Measurements from ENCODE around the gene TBC1D14. TPM values are rescaled to one million over a fixed set of nuclear protein-coding genes. Genes with fewer than 3 reads are reported as not detected.

TBC1D14 gene
- total and polyA plus RNA-seq, 9 of the 15 experiments (the other 6 are each of a cell fraction or from before 2014, with no cell fraction given) = 2.1 to 59.6 (median 44.8) TPM

GRCh38 chr4:6925357-6925836 lies 15.8 kb downstream of the TBC1D14 start (continued):
- TF ChIP-seq ZNF175 (CRISPR knock-in tag; IDR thresholded peaks at IDR 0.05; ENCODE audit: low read depth) = no peak
- TF ChIP-seq GATAD2A (IDR thresholded peaks at IDR 0.05) = no peak
- TF ChIP-seq, protein P1, sequence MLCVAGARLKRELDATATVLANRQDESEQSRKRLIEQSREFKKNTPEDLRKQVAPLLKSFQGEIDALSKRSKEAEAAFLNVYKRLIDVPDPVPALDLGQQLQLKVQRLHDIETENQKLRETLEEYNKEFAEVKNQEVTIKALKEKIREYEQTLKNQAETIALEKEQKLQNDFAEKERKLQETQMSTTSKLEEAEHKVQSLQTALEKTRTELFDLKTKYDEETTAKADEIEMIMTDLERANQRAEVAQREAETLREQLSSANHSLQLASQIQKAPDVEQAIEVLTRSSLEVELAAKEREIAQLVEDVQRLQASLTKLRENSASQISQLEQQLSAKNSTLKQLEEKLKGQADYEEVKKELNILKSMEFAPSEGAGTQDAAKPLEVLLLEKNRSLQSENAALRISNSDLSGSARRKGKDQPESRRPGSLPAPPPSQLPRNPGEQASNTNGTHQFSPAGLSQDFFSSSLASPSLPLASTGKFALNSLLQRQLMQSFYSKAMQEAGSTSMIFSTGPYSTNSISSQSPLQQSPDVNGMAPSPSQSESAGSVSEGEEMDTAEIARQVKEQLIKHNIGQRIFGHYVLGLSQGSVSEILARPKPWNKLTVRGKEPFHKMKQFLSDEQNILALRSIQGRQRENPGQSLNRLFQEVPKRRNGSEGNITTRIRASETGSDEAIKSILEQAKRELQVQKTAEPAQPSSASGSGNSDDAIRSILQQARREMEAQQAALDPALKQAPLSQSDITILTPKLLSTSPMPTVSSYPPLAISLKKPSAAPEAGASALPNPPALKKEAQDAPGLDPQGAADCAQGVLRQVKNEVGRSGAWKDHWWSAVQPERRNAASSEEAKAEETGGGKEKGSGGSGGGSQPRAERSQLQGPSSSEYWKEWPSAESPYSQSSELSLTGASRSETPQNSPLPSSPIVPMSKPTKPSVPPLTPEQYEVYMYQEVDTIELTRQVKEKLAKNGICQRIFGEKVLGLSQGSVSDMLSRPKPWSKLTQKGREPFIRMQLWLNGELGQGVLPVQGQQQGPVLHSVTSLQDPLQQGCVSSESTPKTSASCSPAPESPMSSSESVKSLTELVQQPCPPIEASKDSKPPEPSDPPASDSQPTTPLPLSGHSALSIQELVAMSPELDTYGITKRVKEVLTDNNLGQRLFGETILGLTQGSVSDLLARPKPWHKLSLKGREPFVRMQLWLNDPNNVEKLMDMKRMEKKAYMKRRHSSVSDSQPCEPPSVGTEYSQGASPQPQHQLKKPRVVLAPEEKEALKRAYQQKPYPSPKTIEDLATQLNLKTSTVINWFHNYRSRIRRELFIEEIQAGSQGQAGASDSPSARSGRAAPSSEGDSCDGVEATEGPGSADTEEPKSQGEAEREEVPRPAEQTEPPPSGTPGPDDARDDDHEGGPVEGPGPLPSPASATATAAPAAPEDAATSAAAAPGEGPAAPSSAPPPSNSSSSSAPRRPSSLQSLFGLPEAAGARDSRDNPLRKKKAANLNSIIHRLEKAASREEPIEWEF (CRISPR knock-in tag; IDR thresholded peaks at IDR 0.05) = no peak
- no peak for TF ChIP-seq CSDE1 (IDR thresholded peaks at IDR 0.05)
- TF ChIP-seq ZNF77 (CRISPR knock-in tag; IDR thresholded peaks at IDR 0.05) = no peak
- 0 out of 2 replicates have a peak, but pooled peaks have one; percentile 12 for TF ChIP-seq CLOCK (CRISPR knock-in tag; IDR thresholded peaks at IDR 0.05; ENCODE audit: borderline replicate concordance)
- TF ChIP-seq ZBED1 (IDR thresholded peaks at IDR 0.05) = peak; percentile 88; the same call in 1 of the 2 replicates
- no peak for TF ChIP-seq SP2 (IDR thresholded peaks at IDR 0.05; ENCODE audit: extremely low read depth, low read depth, low read length, poor library complexity, severe bottlenecking)
- no peak for TF ChIP-seq NR2F6 (CRISPR knock-in tag; IDR thresholded peaks at IDR 0.05)
- no peak for TF ChIP-seq ZFP91 (CRISPR knock-in tag; IDR thresholded peaks at IDR 0.05)
- peak; percentile 88 for TF ChIP-seq RUNX1 (IDR thresholded peaks at IDR 0.05; ENCODE audit: low read depth)
- no peak for TF ChIP-seq ZNF197 (CRISPR knock-in tag; IDR thresholded peaks at IDR 0.05; ENCODE audit: low read depth)
- no peak for TF ChIP-seq CREB3L1 (IDR thresholded peaks at IDR 0.05; ENCODE audit: borderline replicate concordance, low read depth)
- TF ChIP-seq ZNF133 (CRISPR knock-in tag; IDR thresholded peaks at IDR 0.05) = no peak

Data from K562 (cell line).